Measurements from ENCODE around the gene PRR12. TPM values are rescaled to one million over a fixed set of nuclear protein-coding genes. Genes with fewer than 3 reads are reported as not detected.

PRR12 gene
- total RNA-seq, 1 donor from 2014 or later = 15.5 TPM

DNA sequence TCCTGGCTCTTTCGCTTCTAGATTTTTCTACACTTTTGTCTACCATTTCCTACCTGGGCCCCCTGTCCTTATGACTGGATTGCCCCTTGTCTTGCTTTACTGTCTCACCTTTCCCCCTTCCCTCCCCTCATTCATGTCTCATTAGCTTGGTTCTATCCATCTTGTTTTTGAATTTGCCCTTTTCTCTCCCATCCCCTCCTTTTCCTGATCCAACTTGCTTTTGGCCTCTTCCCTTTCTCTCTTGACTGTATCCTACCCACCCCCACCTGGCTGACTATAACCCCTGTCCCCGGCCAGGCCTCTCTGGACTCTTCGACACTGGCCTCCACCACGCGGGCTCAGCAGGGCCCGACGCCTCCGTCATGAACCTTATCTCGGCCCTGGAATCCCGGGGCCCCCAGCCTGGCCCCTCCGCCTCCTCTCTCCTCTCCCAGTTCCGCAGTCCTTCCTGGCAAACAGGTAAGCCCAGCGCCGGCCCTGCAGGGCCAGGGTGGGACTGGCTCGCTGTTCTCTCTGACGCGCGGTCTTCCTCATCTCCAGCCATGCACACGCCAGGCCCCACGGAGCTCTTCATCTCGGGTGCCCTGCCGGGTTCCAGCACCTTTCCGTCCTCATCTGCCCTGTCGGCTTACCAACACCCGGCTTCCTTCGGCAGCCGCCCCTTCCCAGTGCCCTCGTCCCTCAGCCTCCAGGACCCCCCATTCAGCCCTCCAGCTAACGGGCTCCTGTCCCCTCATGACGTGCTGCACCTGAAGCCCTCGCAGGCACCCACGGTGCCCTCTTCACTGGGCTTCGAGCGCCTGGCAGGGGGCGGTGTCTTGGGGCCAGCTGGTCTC is 3.4 kb downstream of the PRR12 start:
- H3K27ac ChIP-seq = peak overlapping the region; percentile 91
- H3K27me3 ChIP-seq = no peaks in the 10 kb centered on the region
- no peak for DNase-seq (ENCODE audit: extremely low spot score in 2 of 2)
- intact Hi-C loops (cut with DNase I) = no loop called here
- no peaks in the 10 kb centered on the region for H3K9me3 ChIP-seq
- H3K36me3 ChIP-seq = peaks cover 0 to 27% of the 10 kb centered on the region in 2 donors
- peaks cover 24% of the 10 kb centered on the region for H3K4me1 ChIP-seq
- TF ChIP-seq POLR2A (IDR thresholded peaks at IDR 0.05) = no peak
- TF ChIP-seq CTCF (IDR thresholded peaks at IDR 0.05) = no peak
- TF ChIP-seq POLR2AphosphoS5 (IDR thresholded peaks at IDR 0.05; ENCODE audit: insufficient read depth in 1 of 2, low read depth in 1 of 2) = no peak
- H3K4me3 ChIP-seq = no peak overlapping the region

DNA sequence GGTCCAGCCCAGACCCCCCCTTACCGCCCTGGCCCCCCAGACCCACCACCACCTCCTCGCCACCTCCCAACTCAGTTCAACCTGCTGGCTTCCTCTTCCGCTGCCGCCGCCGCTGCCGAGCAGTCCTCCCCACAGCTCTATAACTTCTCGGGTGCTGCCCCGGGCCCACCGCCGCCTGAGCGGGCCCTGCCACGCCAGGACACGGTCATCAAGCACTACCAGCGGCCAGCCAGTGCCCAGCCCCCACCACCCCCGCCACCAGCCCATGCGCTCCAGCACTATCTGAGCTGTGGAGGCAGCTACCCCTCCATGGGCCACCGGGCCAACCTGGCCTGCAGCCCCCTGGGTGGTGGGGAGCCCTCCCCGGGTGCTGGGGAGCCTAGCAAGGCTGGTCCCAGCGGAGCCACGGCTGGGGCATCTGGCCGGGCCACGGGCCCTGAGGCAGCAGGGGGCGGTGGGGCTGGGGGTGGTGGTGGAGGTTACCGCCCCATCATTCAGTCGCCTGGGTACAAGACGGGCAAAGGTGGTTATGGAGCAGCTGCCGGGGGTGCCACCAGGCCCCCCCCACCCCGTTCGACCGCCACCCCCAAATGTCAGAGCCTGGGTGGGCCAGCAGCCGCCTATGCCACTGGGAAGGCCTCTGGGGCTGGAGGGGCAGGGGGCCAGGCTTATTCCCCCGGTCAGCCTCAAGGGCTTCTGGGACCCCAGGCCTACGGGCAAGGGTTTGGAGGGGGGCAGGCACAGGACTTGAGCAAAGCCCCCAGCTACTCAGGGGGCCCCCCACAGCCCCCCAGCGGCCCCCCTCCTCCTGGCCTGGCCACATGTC is 4.2 kb downstream of the PRR12 start:
- Histone ChIP-seq H3K36me3 (peaks cover 0 to 35% of the 10 kb centered on the region in 2 donors), H3K4me1 (peaks cover 18% of the 10 kb centered on the region), H3K27me3 (no peaks in the 10 kb centered on the region), H3K4me3 (no peak overlapping the region), H3K9me3 (no peaks in the 10 kb centered on the region), H3K27ac (no peak overlapping the region)
- DNase-seq (ENCODE audit: extremely low spot score in 2 of 2) = no peak
- TF ChIP-seq POLR2A (IDR thresholded peaks at IDR 0.05) (no peak), POLR2AphosphoS5 (IDR thresholded peaks at IDR 0.05; ENCODE audit: insufficient read depth in 1 of 2, low read depth in 1 of 2) (no peak), CTCF (IDR thresholded peaks at IDR 0.05) (no peak)
- intact Hi-C loops (cut with DNase I) = no loop called here

GRCh38 chr19:49595819-49596404 is 4.9 kb downstream of the PRR12 start:
- Histone ChIP-seq H3K36me3 (peaks cover 0 to 41% of the 10 kb centered on the region in 2 donors), H3K4me3 (no peak overlapping the region), H3K27me3 (no peaks in the 10 kb centered on the region), H3K4me1 (peaks cover 18% of the 10 kb centered on the region), H3K27ac (no peak overlapping the region), H3K9me3 (no peaks in the 10 kb centered on the region)
- TF ChIP-seq POLR2AphosphoS5 (IDR thresholded peaks at IDR 0.05; ENCODE audit: insufficient read depth in 1 of 2, low read depth in 1 of 2) (no peak), POLR2A (IDR thresholded peaks at IDR 0.05) (no peak), CTCF (IDR thresholded peaks at IDR 0.05) (no peak)
- no peak for DNase-seq (ENCODE audit: extremely low spot score in 2 of 2)
- intact Hi-C loops (cut with DNase I) = no loop called here

DNA sequence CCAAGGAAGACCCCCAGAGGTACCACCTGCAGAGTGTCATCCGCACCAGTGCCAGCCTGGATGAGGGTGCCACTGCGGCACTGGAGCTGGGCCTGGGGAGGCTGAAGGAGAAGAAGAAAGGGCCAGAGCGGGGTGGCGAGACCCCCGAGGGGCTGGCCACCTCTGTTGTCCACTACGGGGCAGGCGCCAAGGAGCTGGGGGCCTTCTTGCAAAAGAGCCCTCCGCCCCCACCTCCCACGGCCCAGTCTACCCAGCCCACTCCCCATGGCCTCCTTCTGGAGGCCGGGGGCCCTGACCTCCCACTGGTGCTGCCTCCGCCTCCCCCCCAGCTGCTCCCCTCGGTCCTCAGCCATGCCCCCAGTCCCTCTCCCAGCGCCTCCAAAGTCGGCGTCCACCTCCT is 5.4 kb downstream of the PRR12 start:
- Histone ChIP-seq H3K4me1 (peaks cover 18% of the 10 kb centered on the region), H3K4me3 (no peak overlapping the region), H3K9me3 (no peaks in the 10 kb centered on the region), H3K27me3 (no peaks in the 10 kb centered on the region), H3K36me3 (peaks cover 0 to 46% of the 10 kb centered on the region in 2 donors), H3K27ac (no peak overlapping the region)
- TF ChIP-seq POLR2A (IDR thresholded peaks at IDR 0.05) = no peak
- TF ChIP-seq POLR2AphosphoS5 (IDR thresholded peaks at IDR 0.05; ENCODE audit: insufficient read depth in 1 of 2, low read depth in 1 of 2) = no peak
- TF ChIP-seq CTCF (IDR thresholded peaks at IDR 0.05) = no peak
- intact Hi-C loops (cut with DNase I) = no loop called here
- no peak for DNase-seq (ENCODE audit: extremely low spot score in 2 of 2)

All from vagina (tissue), 2 donors.